H1 (cell line): ENCODE results near the gene TGM2. TPM values are rescaled to one million over a fixed set of nuclear protein-coding genes. Genes with fewer than 3 reads are reported as not detected.

Experiments used
- CTCF ChIA-PET: fragments of 300-600 bp; sonication (Branson Sonifier 250); formaldehyde crosslinking; loops from one replicate; lab custom pipeline; 2021; ENCODE audit not compliant: partially characterized antibody; lab: Charles Lee
- POLR2A ChIA-PET: fragments of 300-600 bp; sonication (Branson Sonifier 250); formaldehyde crosslinking; loops from one replicate; lab custom pipeline; 2021; ENCODE audit warnings: inconsistent platforms; ENCODE audit not compliant: partially characterized antibody; lab: Charles Lee
- DNase-seq, 2 experiments: peaks; one replicate each; pipeline versions ENCODE4 v3.0.0 to v3.0.0-alpha.2; 2010 to 2022; ENCODE audit warnings: low spot score in 2 of 2, low read depth in 1 of 2, mixed read lengths in 1 of 2
- FAIRE-seq: peaks from 2 replicates; lab custom pipeline; 2011; peaks lifted over from hg19 to GRCh38; lab: Jason Lieb, UNC
- H2AFZ ChIP-seq: 2 replicates; pipeline ENCODE4 v1.8.1; 2012; ENCODE audit warnings: low read length, inconsistent platforms
- H2AK5ac ChIP-seq: 2 replicates; pipeline ENCODE4 v1.6.1; 2013; ENCODE audit warnings: low read depth, low read length
- H2BK120ac ChIP-seq: replicated peaks from 2 replicates; pipeline ENCODE3; 2013; ENCODE audit warnings: low read depth, low read length, inconsistent platforms
- H2BK12ac ChIP-seq: 2 replicates; pipeline ENCODE4 v1.6.1; 2013; ENCODE audit warnings: low read depth, low read length
- H2BK15ac ChIP-seq: 2 replicates; pipeline ENCODE4 v1.6.1; 2013; ENCODE audit warnings: low read length
- H2BK20ac ChIP-seq: 2 replicates; pipeline ENCODE4 v1.6.1; 2013; ENCODE audit warnings: low read length
- H2BK5ac ChIP-seq: 2 replicates; pipeline ENCODE4 v1.6.1; 2013; ENCODE audit warnings: low read depth, low read length
- H3K14ac ChIP-seq: 2 replicates; pipeline ENCODE4 v1.6.1; 2013; ENCODE audit warnings: inconsistent platforms; ENCODE audit not compliant: insufficient read length
- H3K18ac ChIP-seq: 2 replicates; pipeline ENCODE4 v1.6.1; 2013; ENCODE audit warnings: low read length; ENCODE audit errors: extremely low read depth
- H3K23ac ChIP-seq: 2 replicates; pipeline ENCODE4 v1.6.1; 2013; ENCODE audit warnings: inconsistent platforms; ENCODE audit not compliant: insufficient read length
- H3K23me2 ChIP-seq: 2 replicates; pipeline ENCODE4 v1.6.1; 2013; ENCODE audit warnings: low read depth, low read length
- H3K27ac ChIP-seq: 2 replicates; pipeline ENCODE4 v1.6.1; 2011; ENCODE audit warnings: low read depth, low read length, inconsistent platforms
- H3K27me3 ChIP-seq, 4 experiments: replicated peaks in 1 of 4; 1 replicate in 1 of 4; 2 replicates in 3 of 4; pipeline versions ENCODE4 v1.6.1 to v1.8.1; 2011 to 2013; ENCODE audit warnings: low read length in 3 of 4, mild to moderate bottlenecking in 3 of 4, inconsistent platforms in 2 of 4, mixed read lengths in 2 of 4, moderate library complexity in 1 of 4; ENCODE audit not compliant: control insufficient read depth in 3 of 4, insufficient read depth in 3 of 4; ENCODE audit errors: extremely low read depth in 1 of 4
- H3K36me3 ChIP-seq, 4 experiments: 2 replicates each; pipeline versions ENCODE4 v1.6.1 to v1.8.1; 2011 to 2013; ENCODE audit warnings: mild to moderate bottlenecking in 4 of 4, low read length in 3 of 4, moderate library complexity in 2 of 4, control low read depth in 1 of 4, inconsistent platforms in 1 of 4; ENCODE audit not compliant: insufficient read depth in 4 of 4, control insufficient read depth in 2 of 4
- H3K4ac ChIP-seq: replicated peaks from 2 replicates; pipeline ENCODE3; 2013; ENCODE audit warnings: low read length, low read depth, mixed read lengths, inconsistent platforms; ENCODE audit not compliant: insufficient read length
- H3K4me1 ChIP-seq, 4 experiments: replicated peaks in 1 of 4; 1 replicate in 1 of 4; 2 replicates in 3 of 4; pipeline versions ENCODE4 v1.6.1 to v1.8.1; 2011 to 2013; ENCODE audit warnings: low read length in 3 of 4, inconsistent platforms in 2 of 4, mixed read lengths in 1 of 4; ENCODE audit not compliant: insufficient read depth in 4 of 4, control insufficient read depth in 3 of 4
- H3K4me2 ChIP-seq, 2 experiments: 2 replicates each; pipeline versions ENCODE4 v1.6.1 to v1.8.1; 2011 to 2013; ENCODE audit warnings: low read depth in 2 of 2, low read length in 2 of 2, control low read depth in 1 of 2, inconsistent platforms in 1 of 2, mild to moderate bottlenecking in 1 of 2; ENCODE audit not compliant: insufficient read depth in 1 of 2
- H3K4me3 ChIP-seq, 4 experiments: fragments of 200-600, 300-600 bp in 1 of 4; sonication (generic), shearing (Covaris generic), sonication (Bioruptor Twin) in 1 of 4; 2 replicates each; pipeline versions ENCODE4 v1.5.1 to v1.8.1; 2011 to 2016; ENCODE audit warnings: low read length in 4 of 4, low read depth in 3 of 4, control low read depth in 2 of 4, inconsistent platforms in 2 of 4, mild to moderate bottlenecking in 2 of 4, mixed read lengths in 1 of 4, moderate library complexity in 1 of 4; ENCODE audit not compliant: insufficient read depth in 2 of 4; ENCODE audit errors: extremely low read depth in 1 of 4
- H3K56ac ChIP-seq: replicated peaks from 2 replicates; pipeline ENCODE3; 2013; ENCODE audit warnings: low read depth, mild to moderate bottlenecking, mixed read lengths, low read length, inconsistent platforms; ENCODE audit not compliant: insufficient read length
- H3K79me1 ChIP-seq: 2 replicates; pipeline ENCODE4 v1.6.1; 2013; ENCODE audit warnings: low read depth, low read length, control low read depth
- H3K79me2 ChIP-seq, 2 experiments: 2 replicates each; pipeline versions ENCODE4 v1.6.1 to v1.8.1; 2012 to 2013; ENCODE audit warnings: low read length in 2 of 2, mild to moderate bottlenecking in 2 of 2, inconsistent platforms in 1 of 2; ENCODE audit not compliant: insufficient read depth in 2 of 2, control insufficient read depth in 1 of 2
- H3K9ac ChIP-seq, 4 experiments: replicated peaks in 1 of 4; 1 replicate in 1 of 4; 2 replicates in 3 of 4; pipeline versions ENCODE4 v1.6.1 to v1.8.1; 2011 to 2013; ENCODE audit warnings: low read depth in 3 of 4, low read length in 3 of 4, control low read depth in 2 of 4, mild to moderate bottlenecking in 2 of 4, moderate library complexity in 2 of 4, inconsistent platforms in 1 of 4; ENCODE audit errors: extremely low read depth in 1 of 4
- H3K9me3 ChIP-seq, 2 experiments: 2 replicates each; pipeline versions ENCODE4 v1.6.1 to v1.8.1; 2012 to 2013; ENCODE audit warnings: mild to moderate bottlenecking in 2 of 2, moderate library complexity in 2 of 2, control low read depth in 1 of 2, inconsistent platforms in 1 of 2, low read depth in 1 of 2, low read length in 1 of 2, mixed read lengths in 1 of 2; ENCODE audit not compliant: insufficient read depth in 2 of 2
- H4K20me1 ChIP-seq, 2 experiments: replicated peaks in 1 of 2; 2 replicates each; pipeline versions ENCODE3 to v1.8.1; 2011 to 2013; ENCODE audit warnings: inconsistent platforms in 2 of 2, low read length in 2 of 2, mild to moderate bottlenecking in 1 of 2; ENCODE audit not compliant: insufficient read depth in 2 of 2, control insufficient read depth in 1 of 2
- H4K5ac ChIP-seq: 2 replicates; pipeline ENCODE4 v1.6.1; 2013; ENCODE audit warnings: low read length, low read depth, mixed read lengths, inconsistent platforms; ENCODE audit not compliant: insufficient read length
- H4K8ac ChIP-seq: 2 replicates; pipeline ENCODE4 v1.8.0; 2013; ENCODE audit warnings: mild to moderate bottlenecking, moderate library complexity, low read length, inconsistent platforms; ENCODE audit not compliant: insufficient read depth; ENCODE audit errors: extremely low read depth
- H4K91ac ChIP-seq: replicated peaks from 2 replicates; pipeline ENCODE3; 2013; ENCODE audit warnings: low read length, mixed read lengths, inconsistent platforms; ENCODE audit not compliant: insufficient read length
- ATF2 ChIP-seq: IDR thresholded peaks from 2 replicates; pipeline ENCODE4 v1.6.1; 2012; ENCODE audit warnings: low read length, inconsistent platforms
- BACH1 ChIP-seq: IDR thresholded peaks from 2 replicates; pipeline ENCODE4 v1.6.1; 2012; ENCODE audit warnings: low read length, improper control_type of control experiment
- BRCA1 ChIP-seq: IDR thresholded peaks from 2 replicates; pipeline ENCODE4 v1.6.1; 2012; ENCODE audit warnings: low read depth, low read length, improper control_type of control experiment
- CEBPB ChIP-seq: IDR thresholded peaks from 2 replicates; pipeline ENCODE4 v1.6.1; 2012; ENCODE audit warnings: low read depth, low read length
- CHD1 ChIP-seq: IDR thresholded peaks from 2 replicates; pipeline ENCODE4 v1.6.1; 2012; ENCODE audit warnings: low read depth, low read length, improper control_type of control experiment
- EP300 ChIP-seq, 2 experiments: IDR thresholded peaks; 1 replicate in 1 of 2; 2 replicates in 1 of 2; pipeline ENCODE4 v1.6.1; 2011 to 2012; ENCODE audit warnings: low read depth in 2 of 2, low read length in 2 of 2, mild to moderate bottlenecking in 2 of 2, borderline replicate concordance in 1 of 2, inconsistent platforms in 1 of 2, moderate library complexity in 1 of 2
- FOSL1 ChIP-seq: IDR thresholded peaks from 2 replicates; pipeline ENCODE4 v1.6.1; 2011; ENCODE audit warnings: mild to moderate bottlenecking, low read depth, low read length, moderate library complexity; ENCODE audit not compliant: insufficient read depth
- GABPA ChIP-seq: IDR thresholded peaks from 2 replicates; pipeline ENCODE4 v1.6.1; 2011; ENCODE audit warnings: mild to moderate bottlenecking, low read length, moderate library complexity, borderline replicate concordance; ENCODE audit not compliant: insufficient read depth
- POLR2AphosphoS5 ChIP-seq: IDR thresholded peaks from 2 replicates; pipeline ENCODE4 v1.6.1; 2011; ENCODE audit warnings: low read depth, low read length
- POU5F1 ChIP-seq: IDR thresholded peaks from 2 replicates; pipeline ENCODE4 v1.6.1; 2011; ENCODE audit warnings: low read depth, mild to moderate bottlenecking, low read length, moderate library complexity
- RFX5 ChIP-seq: IDR thresholded peaks from 2 replicates; pipeline ENCODE4 v1.6.1; 2011; ENCODE audit warnings: low read depth, low read length, improper control_type of control experiment, borderline replicate concordance
- SRF ChIP-seq: IDR thresholded peaks from 2 replicates; pipeline ENCODE4 v1.6.1; 2011; ENCODE audit warnings: mild to moderate bottlenecking, low read depth, low read length, moderate library complexity
- TAF1 ChIP-seq: IDR thresholded peaks from 2 replicates; pipeline ENCODE4 v1.6.1; 2011; ENCODE audit warnings: mild to moderate bottlenecking, low read depth, low read length
- TBP ChIP-seq: IDR thresholded peaks from 2 replicates; pipeline ENCODE4 v1.6.1; 2011; ENCODE audit warnings: low read depth, low read length, improper control_type of control experiment
- WGBS, 2 experiments: shearing (Covaris generic) in 1 of 2; methylation state at CpG; one replicate each; pipeline versions ENCODE4 v1.1.6 to v1.1.7; 2013 to 2015; ENCODE audit warnings: low lambda C conversion rate in 2 of 2, mixed read lengths in 2 of 2, inconsistent platforms in 1 of 2, low coverage in 1 of 2, missing lambda C conversion rate in 1 of 2; ENCODE audit not compliant: insufficient replicate concordance in 2 of 2, insufficient coverage in 1 of 2, insufficient read length in 1 of 2; ENCODE audit errors: extremely low coverage in 1 of 2, missing lambda C conversion rate in 1 of 2; 5-methylcytosine and 5-hydroxymethylcytosine counted together
- polyA plus RNA-seq, 7 experiments: library from polyadenylated mRNA; depleted of rRNA in 3 of 7; stranded (reverse) in 5 of 7; unstranded in 2 of 7; fragments of >200 nt in 5 of 7; fragments of 200-250 nt in 2 of 7; gene quantifications; 1 replicate in 5 of 7; 2 replicates in 1 of 7; 4 replicates in 1 of 7; pipeline versions ENCODE4 v1.2.1 to v1.2.3, GENCODE V29; 2011 to 2013; ENCODE audit warnings: missing spikeins in 2 of 7, mixed read lengths in 2 of 7
- total RNA-seq: library from RNA; stranded (reverse); fragmentation: NEBNext Ultra II Directional; extraction: Animal tissue kit (Norgen Biotek cat#: 25700); gene quantifications from 2 replicates; pipeline ENCODE4 v1.2.1, GENCODE V29; 2021

The TGM2 gene
- total and polyA plus RNA-seq, 2 of the 8 experiments (the other 6 are each of a cell fraction or from before 2014, with no cell fraction given): 0.86 to 1.0 TPM

GRCh38 chr20:38181971-38182370 lies 16.9 kb upstream of the TGM2 start:
- H3K4me3 ChIP-seq: no peak overlapping the region
- no peaks in the 10 kb centered on the region for H3K79me1 ChIP-seq
- H3K9me3 ChIP-seq: no peaks in the 10 kb centered on the region
- H2BK15ac ChIP-seq: no peak overlapping the region
- no peak overlapping the region for H2AK5ac ChIP-seq
- DNase-seq: no peak
- H2AFZ ChIP-seq: no peak overlapping the region
- no peak overlapping the region for H2BK12ac ChIP-seq
- H3K79me2 ChIP-seq: no peaks in the 10 kb centered on the region
- no peak overlapping the region for H4K91ac ChIP-seq
- H3K23me2 ChIP-seq: no peaks in the 10 kb centered on the region
- no peak overlapping the region for H3K18ac ChIP-seq
- 93% methylated on average over 3 of the region's 3 CpGs; no CpG with 5 or more reads in 1 of the 2 experiments for WGBS, 2 experiments
- no peaks in the 10 kb centered on the region for H3K4me1 ChIP-seq
- ChIA-PET POLR2A (no interaction called here), CTCF (interaction anchor here (1.0 to 1.4 kb wide), 3 partner anchors 17 to 124 kb away, joined by 3 to 4 read pairs (median 3); partner anchors contain the start of gene TGM2)
- no peak overlapping the region for H3K9ac ChIP-seq
- H4K20me1 ChIP-seq: no peaks in the 10 kb centered on the region
- H2BK20ac ChIP-seq: no peak overlapping the region
- FAIRE-seq: no peak
- H3K27ac ChIP-seq: no peak overlapping the region
- no peak overlapping the region for H3K14ac ChIP-seq
- H4K8ac ChIP-seq: no peak overlapping the region
- no peak overlapping the region for H3K23ac ChIP-seq
- no peak overlapping the region for H3K56ac ChIP-seq
- no peaks in the 10 kb centered on the region for H3K36me3 ChIP-seq
- no peak overlapping the region for H3K4ac ChIP-seq
- H3K4me2 ChIP-seq: no peak overlapping the region
- H2BK5ac ChIP-seq: no peak overlapping the region
- H3K27me3 ChIP-seq: no peaks in the 10 kb centered on the region
- no peak overlapping the region for H4K5ac ChIP-seq
- no peak overlapping the region for H2BK120ac ChIP-seq
- no peak for TF ChIP-seq POU5F1
- TF ChIP-seq TAF1: no peak
- TF ChIP-seq FOSL1: no peak
- TF ChIP-seq RFX5: no peak
- TF ChIP-seq ATF2: no peak
- TF ChIP-seq BRCA1: no peak
- no peak for TF ChIP-seq GABPA
- TF ChIP-seq EP300 (IDR thresholded peaks at IDR 0.05; ENCODE audit: borderline replicate concordance in 1 of 2, low read depth in 2 of 2, low read length in 2 of 2): no peak
- no peak for TF ChIP-seq SRF
- no peak for TF ChIP-seq BACH1
- TF ChIP-seq CEBPB: no peak
- TF ChIP-seq CHD1: no peak
- TF ChIP-seq TBP: no peak
- no peak for TF ChIP-seq POLR2AphosphoS5
